ENCODE measurements around the gene CCDC170. TPM values are rescaled to one million over a fixed set of nuclear protein-coding genes. Genes with fewer than 3 reads are reported as not detected.
"Not testable (repeated sequence)": the region's sequence is repeated elsewhere in the genome, so short reads cannot be mapped to it uniquely, and the experiment has no call there.

CCDC170 gene, protein sequence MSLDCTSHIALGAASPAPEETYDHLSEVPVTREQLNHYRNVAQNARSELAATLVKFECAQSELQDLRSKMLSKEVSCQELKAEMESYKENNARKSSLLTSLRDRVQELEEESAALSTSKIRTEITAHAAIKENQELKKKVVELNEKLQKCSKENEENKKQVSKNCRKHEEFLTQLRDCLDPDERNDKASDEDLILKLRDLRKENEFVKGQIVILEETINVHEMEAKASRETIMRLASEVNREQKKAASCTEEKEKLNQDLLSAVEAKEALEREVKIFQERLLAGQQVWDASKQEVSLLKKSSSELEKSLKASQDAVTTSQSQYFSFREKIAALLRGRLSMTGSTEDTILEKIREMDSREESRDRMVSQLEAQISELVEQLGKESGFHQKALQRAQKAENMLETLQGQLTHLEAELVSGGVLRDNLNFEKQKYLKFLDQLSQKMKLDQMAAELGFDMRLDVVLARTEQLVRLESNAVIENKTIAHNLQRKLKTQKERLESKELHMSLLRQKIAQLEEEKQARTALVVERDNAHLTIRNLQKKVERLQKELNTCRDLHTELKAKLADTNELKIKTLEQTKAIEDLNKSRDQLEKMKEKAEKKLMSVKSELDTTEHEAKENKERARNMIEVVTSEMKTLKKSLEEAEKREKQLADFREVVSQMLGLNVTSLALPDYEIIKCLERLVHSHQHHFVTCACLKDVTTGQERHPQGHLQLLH
- total RNA-seq, result 10 to 100 TPM in 1 of 6 donors, 1 to 10 TPM in 5; 1.7 to 28.3 (median 5.2) TPM

DNA sequence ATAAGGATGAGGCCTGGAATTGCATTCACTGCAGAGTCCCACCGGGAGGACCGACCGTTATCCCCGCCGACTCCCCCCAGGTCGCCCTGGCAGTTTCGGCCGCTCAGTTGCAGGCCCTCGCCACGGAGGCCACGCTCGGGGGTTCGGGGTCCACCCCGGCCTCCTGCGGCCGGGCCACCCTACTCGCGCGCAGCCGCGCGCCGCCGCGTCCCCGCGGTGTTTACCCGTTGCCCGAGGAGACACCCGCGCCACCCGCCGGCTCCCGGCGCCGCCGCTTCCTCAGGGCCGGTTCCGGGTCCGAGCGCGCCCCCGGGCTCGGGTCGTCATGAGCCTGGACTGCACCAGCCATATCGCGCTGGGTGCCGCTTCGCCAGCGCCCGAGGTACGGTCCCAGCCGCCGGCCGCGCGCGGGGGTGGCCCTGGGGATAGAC, at the start of gene CCDC170:
TSS of gene CCDC170 (plus strand) at position 214 of the 431 bp plus-strand sequence. CDS start at position 326, 112 bp downstream.
- H3K4me1 ChIP-seq, result peaks cover 13 to 21% (median 14%) of the 10 kb centered on the region in 4 donors
- peaks cover 0 to 7% (median 3%) of the 10 kb centered on the region in 4 donors for H3K27me3 ChIP-seq
- peak within 1 kb of the TSS; percentile 61 to 80 (median 77) for H3K27ac ChIP-seq
- no peaks in the 10 kb centered on the region for H3K36me3 ChIP-seq
- no peaks in the 10 kb centered on the region for H3K9me3 ChIP-seq
- TF ChIP-seq, protein P1, sequence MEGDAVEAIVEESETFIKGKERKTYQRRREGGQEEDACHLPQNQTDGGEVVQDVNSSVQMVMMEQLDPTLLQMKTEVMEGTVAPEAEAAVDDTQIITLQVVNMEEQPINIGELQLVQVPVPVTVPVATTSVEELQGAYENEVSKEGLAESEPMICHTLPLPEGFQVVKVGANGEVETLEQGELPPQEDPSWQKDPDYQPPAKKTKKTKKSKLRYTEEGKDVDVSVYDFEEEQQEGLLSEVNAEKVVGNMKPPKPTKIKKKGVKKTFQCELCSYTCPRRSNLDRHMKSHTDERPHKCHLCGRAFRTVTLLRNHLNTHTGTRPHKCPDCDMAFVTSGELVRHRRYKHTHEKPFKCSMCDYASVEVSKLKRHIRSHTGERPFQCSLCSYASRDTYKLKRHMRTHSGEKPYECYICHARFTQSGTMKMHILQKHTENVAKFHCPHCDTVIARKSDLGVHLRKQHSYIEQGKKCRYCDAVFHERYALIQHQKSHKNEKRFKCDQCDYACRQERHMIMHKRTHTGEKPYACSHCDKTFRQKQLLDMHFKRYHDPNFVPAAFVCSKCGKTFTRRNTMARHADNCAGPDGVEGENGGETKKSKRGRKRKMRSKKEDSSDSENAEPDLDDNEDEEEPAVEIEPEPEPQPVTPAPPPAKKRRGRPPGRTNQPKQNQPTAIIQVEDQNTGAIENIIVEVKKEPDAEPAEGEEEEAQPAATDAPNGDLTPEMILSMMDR (IDR thresholded peaks at IDR 0.05), result no peak
- TF ChIP-seq POLR2A (IDR thresholded peaks at IDR 0.05) (no peak), POLR2AphosphoS5 (IDR thresholded peaks at IDR 0.05) (no peak), EP300 (IDR thresholded peaks at IDR 0.05) (no peak)
- H3K4me3 ChIP-seq, result peak within 1 kb of the TSS; percentile 50 to 64 (median 60)
- DNase-seq (peak; percentile 30 to 94), ATAC-seq (ENCODE audit: low FRiP score in 2 of 2) (peak; percentile 69 to 86)
- WGBS, 2 donors, result 3% methylated on average over 24 of the region's 58 CpGs; no CpG with 5 or more reads in 1 of the 2 donors

DNA sequence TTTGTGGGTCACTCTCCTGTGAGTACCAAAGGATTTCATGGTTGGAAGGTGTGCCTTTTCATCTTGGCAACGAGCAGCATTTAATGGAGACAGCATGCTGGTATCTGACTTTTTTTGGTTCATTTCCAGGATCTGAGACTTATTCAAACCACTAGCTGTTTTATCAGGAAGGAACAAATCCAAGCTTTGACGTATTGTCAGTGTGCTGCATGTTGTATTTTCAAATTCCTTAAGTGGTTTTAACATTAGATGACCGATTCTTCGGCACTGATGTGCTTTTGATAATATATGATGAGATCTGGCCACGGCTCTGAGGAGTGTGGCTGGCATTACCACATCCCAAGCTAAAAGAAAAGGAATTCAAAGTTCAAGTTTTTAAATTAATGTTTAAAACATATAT, 48.3 kb upstream of the CCDC170 start:
- Histone ChIP-seq H3K4me3 (no peak overlapping the region), H3K4me1 (peaks cover 23 to 30% (median 27%) of the 10 kb centered on the region in 4 donors), H3K27ac (peak overlapping the region in 3 of 4 donors; percentile 7 to 64 (median 21)), H3K36me3 (peaks cover 0 to 4% (median 0%) of the 10 kb centered on the region in 4 donors), H3K27me3 (no peaks in the 10 kb centered on the region), H3K9me3 (no peaks in the 10 kb centered on the region)
- DNase-seq, result no peak
- WGBS, 2 donors, result 42 to 46% methylated on average over 5 of the region's 5 CpGs
- peak in 1 of 2 donors; percentile 54 for ATAC-seq (ENCODE audit: low FRiP score in 2 of 2)
- TF ChIP-seq, protein P1 (IDR thresholded peaks at IDR 0.05), result no peak
- TF ChIP-seq POLR2AphosphoS5 (IDR thresholded peaks at IDR 0.05) (no peak), POLR2A (IDR thresholded peaks at IDR 0.05) (no peak), EP300 (IDR thresholded peaks at IDR 0.05) (no peak)

DNA sequence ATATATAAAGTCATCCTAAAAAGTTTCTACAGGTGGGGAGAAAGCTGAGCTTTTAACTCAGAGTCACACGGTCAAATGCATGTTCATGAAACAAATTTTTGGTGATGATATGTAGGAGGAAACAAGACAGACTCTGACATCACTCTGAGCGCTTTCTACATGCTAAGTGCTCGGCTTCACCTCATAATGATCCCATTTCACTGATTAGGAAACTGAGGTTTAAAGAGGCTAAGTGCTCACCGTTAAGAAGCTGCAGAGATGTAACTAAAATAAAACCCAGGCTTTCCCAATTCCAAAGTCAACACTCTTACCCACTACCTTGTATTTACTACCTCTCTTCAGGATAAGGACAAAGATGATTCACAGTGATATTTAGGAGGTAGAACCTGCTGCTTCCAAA, 46.6 kb upstream of the CCDC170 start:
- no peaks in the 10 kb centered on the region for H3K9me3 ChIP-seq
- H3K36me3 ChIP-seq, result peaks cover 0 to 4% (median 0%) of the 10 kb centered on the region in 4 donors
- DNase-seq, result no peak
- 84 to 93% methylated on average over 4 of the region's 4 CpGs for WGBS, 2 donors
- TF ChIP-seq POLR2A (IDR thresholded peaks at IDR 0.05) (no peak), POLR2AphosphoS5 (IDR thresholded peaks at IDR 0.05) (no peak), EP300 (IDR thresholded peaks at IDR 0.05) (no peak)
- TF ChIP-seq, protein P1 (IDR thresholded peaks at IDR 0.05), result no peak
- ATAC-seq (ENCODE audit: low FRiP score in 2 of 2), result no peak
- no peaks in the 10 kb centered on the region for H3K27me3 ChIP-seq
- H3K4me3 ChIP-seq, result no peak overlapping the region
- H3K4me1 ChIP-seq, result peaks cover 10 to 34% (median 23%) of the 10 kb centered on the region in 4 donors
- no peak overlapping the region for H3K27ac ChIP-seq

DNA sequence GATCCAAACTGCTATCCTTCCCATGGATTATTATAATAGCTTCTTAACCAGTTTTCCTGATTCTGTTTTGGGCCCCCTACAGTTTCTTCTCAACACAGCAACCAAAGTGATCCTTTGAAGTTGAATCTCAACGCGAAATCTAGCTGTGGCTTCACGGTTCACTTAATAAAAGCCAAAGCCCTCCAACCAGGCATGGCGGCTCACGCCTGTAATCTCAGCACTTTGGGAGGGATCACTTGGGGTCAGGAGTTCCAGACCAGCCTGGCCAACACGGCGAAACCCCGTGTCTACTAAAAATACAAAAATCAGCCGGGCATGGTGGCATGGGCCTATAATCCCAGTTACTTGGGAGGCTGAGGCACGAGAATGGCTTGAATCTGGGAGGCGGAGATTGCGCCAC, 45.2 kb upstream of the CCDC170 start:
- no peaks in the 10 kb centered on the region for H3K27me3 ChIP-seq
- 92 to 94% methylated on average over 10 to 11 of the region's 12 CpGs for WGBS, 2 donors
- peaks cover 0 to 4% (median 0%) of the 10 kb centered on the region in 4 donors for H3K36me3 ChIP-seq
- H3K27ac ChIP-seq, result no peak overlapping the region
- H3K9me3 ChIP-seq, result no peaks in the 10 kb centered on the region
- no peak for TF ChIP-seq POLR2AphosphoS5 (IDR thresholded peaks at IDR 0.05)
- TF ChIP-seq, protein P1 (IDR thresholded peaks at IDR 0.05), result no peak
- no peak for TF ChIP-seq EP300 (IDR thresholded peaks at IDR 0.05)
- TF ChIP-seq POLR2A (IDR thresholded peaks at IDR 0.05), result no peak
- no peak for ATAC-seq (ENCODE audit: low FRiP score in 2 of 2)
- no peak for DNase-seq
- peaks cover 14 to 39% (median 27%) of the 10 kb centered on the region in 4 donors for H3K4me1 ChIP-seq
- no peak overlapping the region for H3K4me3 ChIP-seq

DNA sequence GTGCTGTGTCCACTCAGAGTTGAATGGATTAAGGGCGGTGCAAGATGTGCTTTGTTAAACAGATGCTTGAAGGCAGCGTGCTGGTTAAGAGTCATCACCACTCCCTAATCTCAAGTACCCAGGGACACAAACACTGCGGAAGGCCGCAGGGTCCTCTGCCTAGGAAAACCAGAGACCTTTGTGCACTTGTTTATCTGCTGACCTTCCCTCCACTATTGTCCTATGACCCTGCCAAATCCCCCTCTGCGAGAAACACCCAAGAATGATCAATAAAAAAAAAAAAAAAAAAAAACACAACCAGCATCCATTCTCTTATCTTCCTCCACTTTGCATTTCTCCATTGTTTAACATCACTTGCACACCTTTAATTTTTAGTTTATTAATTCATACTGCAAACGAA, 42.9 kb upstream of the CCDC170 start:
- 32 to 51% methylated on average over 5 to 6 of the region's 6 CpGs for WGBS, 2 donors
- peak overlapping the region in 2 of 4 donors; percentile 94 to 97 for H3K27ac ChIP-seq
- not testable (repeated sequence) for H3K27me3 ChIP-seq; H3K9me3 ChIP-seq; ATAC-seq (ENCODE audit: low FRiP score in 2 of 2); DNase-seq; H3K36me3 ChIP-seq
- peaks cover 16 to 34% (median 26%) of the 10 kb centered on the region in 4 donors for H3K4me1 ChIP-seq
- H3K4me3 ChIP-seq, result peak overlapping the region in 3 of 4 donors; percentile 70 to 81 (median 76)

Data from upper lobe of left lung (tissue), 6 donors.